Body of pancreas (tissue), 4 donors: ENCODE measurements around the gene PLPPR2. TPM values are rescaled to one million over a fixed set of nuclear protein-coding genes. Genes with fewer than 3 reads are reported as not detected.
"Not testable (repeated sequence)": the region's sequence is repeated elsewhere in the genome, so short reads cannot be mapped to it uniquely, and the experiment has no call there.

ENCODE experiments used
- ATAC-seq: fragments of 150-250 bp; one replicate; pipeline ENCODE4 v1.9.1; 2016
- DNase-seq, 4 donors: peaks; one replicate each; pipeline ENCODE4 v3.0.0-alpha.2; 2019
- H3K27ac ChIP-seq, 4 donors: fragments of 200-600 bp; sonication (generic); 1 replicate in 3 of 4; 2 replicates in 1 of 4; pipeline versions ENCODE4 v1.5.1 to v1.6.1; 2016 to 2019; ENCODE audit warnings: mild to moderate bottlenecking in 1 of 4, mixed read lengths in 1 of 4, moderate library complexity in 1 of 4
- H3K27me3 ChIP-seq, 2 donors: fragments of 200-600 bp; sonication (generic); one replicate each; pipeline ENCODE4 v1.6.0; 2016; ENCODE audit warnings: mild to moderate bottlenecking in 1 of 2
- H3K36me3 ChIP-seq, 2 donors: fragments of 200-600 bp; sonication (generic); replicated peaks in 1 of 2; 2 replicates each; pipeline ENCODE4 v1.5.1; 2016; ENCODE audit warnings: low read depth in 2 of 2; ENCODE audit not compliant: insufficient read depth in 1 of 2
- H3K4me1 ChIP-seq: fragments of 200-600 bp; sonication (generic); one replicate; pipeline ENCODE4 v1.6.0; 2016
- H3K4me3 ChIP-seq, 2 donors: fragments of 200-600 bp; sonication (generic); 1 replicate in 1 of 2; 2 replicates in 1 of 2; pipeline ENCODE4 v1.5.1; 2016 to 2019
- H3K9me3 ChIP-seq, 3 donors: fragments of 200-600 bp; sonication (generic); 1 replicate in 2 of 3; 2 replicates in 1 of 3; pipeline ENCODE4 v1.5.1; 2016
- POLR2A ChIP-seq, 3 donors: fragments of 450-650 bp; IDR thresholded peaks; one replicate each; pipeline ENCODE4 v1.6.1; 2016; ENCODE audit warnings: antibody characterized with exemption in 3 of 3, mild to moderate bottlenecking in 2 of 3
- WGBS, 2 donors: methylation state at CpG; one replicate each; pipeline ENCODE4 v1.1.5; 2017; 5-methylcytosine and 5-hydroxymethylcytosine counted together
- intact Hi-C: fragments of 100-400 bp; cut with DNase I; formaldehyde crosslinking; loops from one replicate; pipeline ENCODE4 v1.15.1; 2023
- total RNA-seq, 2 donors: library from RNA; depleted of rRNA; stranded (reverse); fragments of >200 nt; gene quantifications; one replicate each; pipeline ENCODE4 v1.1.0, GENCODE V29; 2016
- TF ChIP-seq, protein P1 (sequence below), 7 experiments: fragments of 450-650 bp in 4 of 7; fragments of 200-600 bp in 3 of 7; sonication (generic) in 3 of 7; IDR thresholded peaks; one replicate each; pipeline ENCODE4 v1.5.1; 2016 to 2019; ENCODE audit warnings: antibody characterized with exemption in 7 of 7

Gene PLPPR2, protein sequence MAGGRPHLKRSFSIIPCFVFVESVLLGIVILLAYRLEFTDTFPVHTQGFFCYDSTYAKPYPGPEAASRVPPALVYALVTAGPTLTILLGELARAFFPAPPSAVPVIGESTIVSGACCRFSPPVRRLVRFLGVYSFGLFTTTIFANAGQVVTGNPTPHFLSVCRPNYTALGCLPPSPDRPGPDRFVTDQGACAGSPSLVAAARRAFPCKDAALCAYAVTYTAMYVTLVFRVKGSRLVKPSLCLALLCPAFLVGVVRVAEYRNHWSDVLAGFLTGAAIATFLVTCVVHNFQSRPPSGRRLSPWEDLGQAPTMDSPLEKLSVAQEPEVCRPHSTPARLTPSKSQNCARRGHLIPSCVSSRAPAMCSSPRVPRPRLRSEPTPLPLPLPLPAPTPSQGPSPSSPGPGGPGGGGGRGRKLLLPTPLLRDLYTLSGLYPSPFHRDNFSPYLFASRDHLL
- 10 to 100 TPM in 1 of 2 donors, 1 to 10 TPM in 1; 9.9 to 30.3 TPM for total RNA-seq

- no peaks in the 10 kb centered on the region for H3K27me3 ChIP-seq
- H3K4me1 ChIP-seq: peaks cover 15% of the 10 kb centered on the region
- ATAC-seq: peak; percentile 94
- intact Hi-C loops: no loop called here
- peak within 1 kb of the TSS in 2 of 4 donors; percentile 19 to 25 for H3K27ac ChIP-seq
- TF ChIP-seq, protein P1, sequence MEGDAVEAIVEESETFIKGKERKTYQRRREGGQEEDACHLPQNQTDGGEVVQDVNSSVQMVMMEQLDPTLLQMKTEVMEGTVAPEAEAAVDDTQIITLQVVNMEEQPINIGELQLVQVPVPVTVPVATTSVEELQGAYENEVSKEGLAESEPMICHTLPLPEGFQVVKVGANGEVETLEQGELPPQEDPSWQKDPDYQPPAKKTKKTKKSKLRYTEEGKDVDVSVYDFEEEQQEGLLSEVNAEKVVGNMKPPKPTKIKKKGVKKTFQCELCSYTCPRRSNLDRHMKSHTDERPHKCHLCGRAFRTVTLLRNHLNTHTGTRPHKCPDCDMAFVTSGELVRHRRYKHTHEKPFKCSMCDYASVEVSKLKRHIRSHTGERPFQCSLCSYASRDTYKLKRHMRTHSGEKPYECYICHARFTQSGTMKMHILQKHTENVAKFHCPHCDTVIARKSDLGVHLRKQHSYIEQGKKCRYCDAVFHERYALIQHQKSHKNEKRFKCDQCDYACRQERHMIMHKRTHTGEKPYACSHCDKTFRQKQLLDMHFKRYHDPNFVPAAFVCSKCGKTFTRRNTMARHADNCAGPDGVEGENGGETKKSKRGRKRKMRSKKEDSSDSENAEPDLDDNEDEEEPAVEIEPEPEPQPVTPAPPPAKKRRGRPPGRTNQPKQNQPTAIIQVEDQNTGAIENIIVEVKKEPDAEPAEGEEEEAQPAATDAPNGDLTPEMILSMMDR (IDR thresholded peaks at IDR 0.05): no peak
- peak; percentile 22 to 58 (median 50) for TF ChIP-seq POLR2A (IDR thresholded peaks at IDR 0.05)
- WGBS, 2 donors: 4 to 20% methylated on average over 3 to 47 of the region's 62 CpGs
- peak within 1 kb of the TSS; percentile 11 to 31 for H3K4me3 ChIP-seq
- H3K36me3 ChIP-seq: no peaks in the 10 kb centered on the region
- peak; percentile 95 to 98 (median 96) for DNase-seq
- no peaks in the 10 kb centered on the region for H3K9me3 ChIP-seq
These were observed at the start of gene PLPPR2 for GRCh38 chr19:11355160-11356073. Gene PLPPR2, plus strand, starts transcription at chr19:11355432. Its CDS starts 2,242 bp downstream, at chr19:11357674.

GRCh38 chr19:11306337-11306736, 48.9 kb upstream of the PLPPR2 start:
- intact Hi-C loops: no loop called here
- no peaks in the 10 kb centered on the region for H3K4me1 ChIP-seq
- TF ChIP-seq POLR2A (IDR thresholded peaks at IDR 0.05): no peak
- TF ChIP-seq, protein P1 (IDR thresholded peaks at IDR 0.05): no peak
- no peaks in the 10 kb centered on the region for H3K27me3 ChIP-seq
- 72 to 75% methylated on average over 9 of the region's 9 CpGs for WGBS, 2 donors
- DNase-seq (no peak), ATAC-seq (no peak)
- H3K4me3 ChIP-seq: no peak overlapping the region
- H3K9me3 ChIP-seq: no peaks in the 10 kb centered on the region
- no peak overlapping the region for H3K27ac ChIP-seq
- no peaks in the 10 kb centered on the region for H3K36me3 ChIP-seq

- DNase-seq, H3K27me3 ChIP-seq, H3K36me3 ChIP-seq, ATAC-seq, H3K4me3 ChIP-seq, intact Hi-C loops, H3K9me3 ChIP-seq, H3K27ac ChIP-seq: not testable (repeated sequence)
- 70 to 81% methylated on average over 9 of the region's 9 CpGs for WGBS, 2 donors
- H3K4me1 ChIP-seq: peaks cover 28% of the 10 kb centered on the region
These were observed 34.8 kb upstream of the PLPPR2 start for GRCh38 chr19:11320278-11320995.

DNA sequence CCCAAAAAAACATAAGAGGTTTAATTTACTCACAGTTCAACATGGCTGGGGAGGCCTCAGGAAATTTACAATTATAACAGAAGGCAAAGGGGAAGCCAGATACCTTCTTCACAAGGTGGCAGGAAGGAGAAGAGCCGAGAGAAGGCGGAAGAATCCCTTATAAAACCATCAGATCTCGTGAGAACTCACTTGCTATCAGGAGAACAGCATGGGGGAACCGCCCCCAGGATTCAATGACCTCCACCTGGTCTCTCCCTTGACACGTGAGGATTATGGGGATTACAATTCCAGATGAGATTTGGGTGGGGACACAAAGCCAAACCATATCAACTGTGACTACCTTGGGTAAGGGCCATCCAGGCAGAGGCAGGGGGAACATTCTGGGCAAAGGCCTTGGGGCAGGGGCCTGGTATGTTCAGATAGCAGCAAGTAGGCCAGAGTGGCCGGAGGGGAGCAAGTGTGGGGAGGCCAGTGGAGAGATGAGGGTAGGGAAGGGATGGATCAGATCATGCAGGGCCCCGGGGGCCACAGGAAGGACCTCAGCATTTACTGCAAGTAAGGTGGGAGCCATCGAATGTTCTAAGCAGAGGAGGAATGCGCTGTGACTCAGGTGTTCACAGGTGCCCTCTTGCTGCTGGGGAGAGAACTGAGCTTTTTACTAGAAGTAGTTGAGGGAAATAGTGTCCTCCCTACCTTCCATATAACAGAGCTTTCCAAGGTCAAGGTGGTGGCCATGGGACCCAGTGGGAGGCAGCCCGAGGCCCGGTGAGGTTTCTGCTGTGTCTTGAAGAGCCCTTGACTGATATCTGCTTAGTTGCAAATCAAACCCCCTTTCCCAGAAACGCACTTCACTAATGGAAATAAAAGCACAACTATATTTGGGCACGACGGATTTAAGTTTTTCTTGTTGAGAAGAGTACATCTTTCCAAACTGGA, 33.8 kb upstream of the PLPPR2 start:
- no peaks in the 10 kb centered on the region for H3K27me3 ChIP-seq
- H3K4me3 ChIP-seq: no peak overlapping the region
- peaks cover 0 to 2% of the 10 kb centered on the region in 2 donors for H3K36me3 ChIP-seq
- 51 to 60% methylated on average over 14 of the region's 14 CpGs for WGBS, 2 donors
- H3K9me3 ChIP-seq: no peaks in the 10 kb centered on the region
- no peak overlapping the region for H3K27ac ChIP-seq
- H3K4me1 ChIP-seq: peaks cover 28% of the 10 kb centered on the region
- intact Hi-C loops: no loop called here
- DNase-seq (no peak), ATAC-seq (no peak)
- no peak for TF ChIP-seq POLR2A (IDR thresholded peaks at IDR 0.05)
- TF ChIP-seq, protein P1 (IDR thresholded peaks at IDR 0.05): peak in 2 of 7 experiments; percentile 17 to 28
